IMR-90 (cell line): ENCODE results near the gene ABHD18. TPM values are rescaled to one million over a fixed set of nuclear protein-coding genes. Genes with fewer than 3 reads are reported as not detected.

Source experiments
- ATAC-seq: fragments of 200-7000 bp; cut with Tn5 transposase; 2 replicates; pipeline ENCODE4 v1.9.1; 2020; ENCODE audit warnings: low read depth, mild to moderate bottlenecking, moderate library complexity
- BruUV-seq: library from RNA; stranded (reverse); fragments of 400-500 nt; replicated peaks from 2 replicates; lab custom pipeline; 2021; lab: Mats Ljungman, UMichigan
- CTCF ChIA-PET: fragments of 300-600 bp; formaldehyde crosslinking; extraction: SDS; loops from one replicate; lab custom pipeline; 2021; ENCODE audit warnings: antibody characterized with exemption; lab: Yijun Ruan, JAX
- POLR2A ChIA-PET: fragments of 300-600 bp; sonication (Branson Sonifier 250); formaldehyde crosslinking; loops from one replicate; lab custom pipeline; 2022; ENCODE audit warnings: antibody characterized with exemption; ENCODE audit not compliant: unreplicated experiment; lab: Charles Lee
- DNase-seq: peaks from one replicate; pipeline ENCODE4 v3.0.0; 2013
- H2AFZ ChIP-seq: replicated peaks from 2 replicates; pipeline ENCODE3; 2013; ENCODE audit warnings: low read length, mild to moderate bottlenecking; ENCODE audit not compliant: poor library complexity
- H2AK5ac ChIP-seq: 2 replicates; pipeline ENCODE4 v1.6.1; 2013; ENCODE audit warnings: low read depth, low read length, inconsistent platforms
- H2AK9ac ChIP-seq: replicated peaks from 2 replicates; pipeline ENCODE3; 2013; ENCODE audit warnings: mild to moderate bottlenecking, low read depth, low read length, moderate library complexity; ENCODE audit not compliant: poor library complexity
- H2BK120ac ChIP-seq: 2 replicates; pipeline ENCODE4 v1.6.1; 2013; ENCODE audit warnings: low read depth, low read length, inconsistent platforms
- H2BK15ac ChIP-seq: 3 replicates; pipeline ENCODE4 v1.6.1; 2013; ENCODE audit warnings: low read depth, low read length, inconsistent platforms
- H2BK20ac ChIP-seq: 2 replicates; pipeline ENCODE4 v1.6.1; 2013; ENCODE audit warnings: low read depth, mild to moderate bottlenecking, inconsistent platforms, low read length, moderate library complexity
- H2BK5ac ChIP-seq: 2 replicates; pipeline ENCODE4 v1.6.1; 2013; ENCODE audit warnings: mild to moderate bottlenecking, low read depth, low read length, inconsistent platforms; ENCODE audit not compliant: poor library complexity, severe bottlenecking
- H3K14ac ChIP-seq: replicated peaks from 2 replicates; pipeline ENCODE4 v1.6.1; 2013; ENCODE audit warnings: low read depth, low read length, inconsistent platforms
- H3K18ac ChIP-seq: 2 replicates; pipeline ENCODE4 v1.6.1; 2013; ENCODE audit warnings: low read depth, low read length, control low read depth
- H3K23ac ChIP-seq: 2 replicates; pipeline ENCODE4 v1.6.1; 2013; ENCODE audit warnings: low read depth, low read length, inconsistent platforms
- H3K27ac ChIP-seq: 2 replicates; pipeline ENCODE4 v1.5.1; 2013; ENCODE audit warnings: mild to moderate bottlenecking, control low read depth, low read length; ENCODE audit not compliant: insufficient read depth
- H3K27me3 ChIP-seq: 2 replicates; pipeline ENCODE4 v1.6.1; 2013; ENCODE audit warnings: low read length; ENCODE audit not compliant: control insufficient read depth, insufficient read depth
- H3K36me3 ChIP-seq: 2 replicates; pipeline ENCODE4 v1.6.1; 2013; ENCODE audit warnings: low read length, mixed read lengths; ENCODE audit not compliant: control insufficient read depth, insufficient read depth
- H3K4ac ChIP-seq: 2 replicates; pipeline ENCODE4 v1.6.1; 2013; ENCODE audit warnings: low read depth, low read length, inconsistent platforms
- H3K4me1 ChIP-seq: 2 replicates; pipeline ENCODE4 v1.6.1; 2013; ENCODE audit warnings: low read length, mixed read lengths; ENCODE audit not compliant: control insufficient read depth, insufficient read depth
- H3K4me2 ChIP-seq: 2 replicates; pipeline ENCODE4 v1.6.1; 2013; ENCODE audit warnings: low read depth, mild to moderate bottlenecking, control low read depth, low read length, moderate library complexity
- H3K4me3 ChIP-seq: 2 replicates; pipeline ENCODE4 v1.5.1; 2013; ENCODE audit warnings: low read depth, mild to moderate bottlenecking, control low read depth, low read length, moderate library complexity; ENCODE audit not compliant: insufficient read depth
- H3K56ac ChIP-seq: 2 replicates; pipeline ENCODE4 v1.6.1; 2013; ENCODE audit warnings: low read length, inconsistent platforms; ENCODE audit not compliant: insufficient read depth; ENCODE audit errors: extremely low read depth
- H3K79me1 ChIP-seq, 2 experiments: 2 replicates each; pipeline ENCODE4 v1.6.1; 2013; ENCODE audit warnings: low read length in 2 of 2, inconsistent platforms in 1 of 2, low read depth in 1 of 2
- H3K9ac ChIP-seq: 2 replicates; pipeline ENCODE4 v1.6.1; 2013; ENCODE audit warnings: low read depth, low read length, control low read depth
- H3K9me1 ChIP-seq: 2 replicates; pipeline ENCODE4 v1.6.1; 2013; ENCODE audit warnings: low read length, inconsistent platforms; ENCODE audit not compliant: insufficient read depth
- H3K9me3 ChIP-seq: 2 replicates; pipeline ENCODE4 v1.6.1; 2013; ENCODE audit warnings: low read length; ENCODE audit not compliant: control insufficient read depth, insufficient read depth
- H4K20me1 ChIP-seq: 2 replicates; pipeline ENCODE4 v1.6.1; 2013; ENCODE audit warnings: low read length, inconsistent platforms; ENCODE audit not compliant: insufficient read depth
- H4K5ac ChIP-seq: 2 replicates; pipeline ENCODE4 v1.6.1; 2013; ENCODE audit warnings: mild to moderate bottlenecking, low read depth, low read length, control low read depth
- H4K8ac ChIP-seq, 2 experiments: 2 replicates each; pipeline ENCODE4 v1.6.1; 2013; ENCODE audit warnings: low read depth in 2 of 2, low read length in 2 of 2, control low read depth in 1 of 2, inconsistent platforms in 1 of 2
- H4K91ac ChIP-seq: 2 replicates; pipeline ENCODE4 v1.6.1; 2013; ENCODE audit warnings: low read depth, low read length, inconsistent platforms; ENCODE audit not compliant: insufficient read depth
- BHLHE40 ChIP-seq: fragments of 150-350 bp; IDR thresholded peaks from 2 replicates; pipeline ENCODE4 v1.6.1; 2016; ENCODE audit warnings: mild to moderate bottlenecking, low read depth, low read length
- CEBPB ChIP-seq: IDR thresholded peaks from 2 replicates; pipeline ENCODE4 v1.6.1; 2012; ENCODE audit warnings: low read depth, low read length, improper control_type of control experiment
- CHD1 ChIP-seq: IDR thresholded peaks from 2 replicates; pipeline ENCODE4 v1.6.1; 2012; ENCODE audit warnings: low read depth, low read length, improper control_type of control experiment
- FOS ChIP-seq: fragments of 150-350 bp; IDR thresholded peaks from 2 replicates; pipeline ENCODE4 v1.6.1; 2016; ENCODE audit warnings: low read depth, low read length
- MAZ ChIP-seq: IDR thresholded peaks from 2 replicates; pipeline ENCODE4 v1.6.1; 2012; ENCODE audit warnings: low read depth, mild to moderate bottlenecking, low read length, improper control_type of control experiment, moderate library complexity, borderline replicate concordance
- MXI1 ChIP-seq: IDR thresholded peaks from 2 replicates; pipeline ENCODE4 v1.6.1; 2012; ENCODE audit warnings: low read depth, mild to moderate bottlenecking, low read length, moderate library complexity, borderline replicate concordance
- NFE2L2 ChIP-seq: fragments of 150-350 bp; IDR thresholded peaks from 2 replicates; pipeline ENCODE4 v1.6.1; 2016; ENCODE audit warnings: low read depth, mild to moderate bottlenecking, low read length
- POLR2A ChIP-seq: IDR thresholded peaks from 2 replicates; pipeline ENCODE4 v1.6.1; 2012; ENCODE audit warnings: mild to moderate bottlenecking, low read depth, low read length
- RAD21 ChIP-seq: IDR thresholded peaks from 2 replicates; pipeline ENCODE4 v1.6.1; 2012; ENCODE audit warnings: low read length, improper control_type of control experiment
- RCOR1 ChIP-seq: IDR thresholded peaks from 2 replicates; pipeline ENCODE4 v1.6.1; 2012; ENCODE audit warnings: mild to moderate bottlenecking, low read length, improper control_type of control experiment; ENCODE audit not compliant: insufficient replicate concordance
- RFX5 ChIP-seq: IDR thresholded peaks from 2 replicates; pipeline ENCODE4 v1.8.0; 2012; ENCODE audit warnings: low read depth, mild to moderate bottlenecking, low read length, moderate library complexity
- SMC3 ChIP-seq: fragments of 150-350 bp; IDR thresholded peaks from 2 replicates; pipeline ENCODE4 v1.6.1; 2016; ENCODE audit warnings: low read depth, mild to moderate bottlenecking, antibody characterized with exemption, low read length, moderate library complexity
- USF2 ChIP-seq: fragments of 150-350 bp; IDR thresholded peaks from 2 replicates; pipeline ENCODE4 v1.6.1; 2017; ENCODE audit warnings: mild to moderate bottlenecking, antibody characterized with exemption, low read length, low read depth
- WGBS, 2 experiments: methylation state at CpG; one replicate each; pipeline versions ENCODE4 v1.1.5 to v1.1.7; 2013; ENCODE audit warnings: missing lambda C conversion rate in 2 of 2; ENCODE audit not compliant: insufficient read length in 1 of 2; ENCODE audit errors: extremely low coverage in 2 of 2; 5-methylcytosine and 5-hydroxymethylcytosine counted together
- dilution Hi-C: fragments of 300-500 bp; cut with HindIII; formaldehyde crosslinking; loops from one replicate; pipeline ENCODE4 v1.14.3; 2018; ENCODE audit warnings: low sequenced_read_pairs; ENCODE audit not compliant: unreplicated experiment
- in situ Hi-C: fragments of 300-500 bp; cut with MboI; formaldehyde crosslinking; loops from 3 replicates; pipeline ENCODE4 v1.14.3; 2019; ENCODE audit warnings: low sequenced_read_pairs, inconsistent platforms, mixed read lengths
- intact Hi-C: fragments of 100-400 bp; cut with micrococcal nuclease; formaldehyde crosslinking; loops from 2 replicates; pipeline ENCODE4 v1.10.0; 2022
- polyA plus RNA-seq, 3 experiments: library from polyadenylated mRNA; depleted of rRNA; stranded (reverse); fragments of >200 nt; gene quantifications; 2 replicates each; pipeline ENCODE4 v1.2.3, GENCODE V29; 2012; ENCODE audit warnings: low replicate concordance in 1 of 3
- total RNA-seq: library from RNA; depleted of rRNA; stranded (reverse); fragments of >200 nt; gene quantifications from 2 replicates; pipeline ENCODE4 v1.2.3, GENCODE V29; 2012

ABHD18 gene
- total and polyA plus RNA-seq, 2 of the 4 experiments (the other 2 are of a cell fraction), result 2.4 to 4.3 TPM

- BruUV-seq, result no TSS peak
- Histone ChIP-seq H3K18ac (no peak overlapping the region), H2AK5ac (no peak overlapping the region), H3K14ac (no peak overlapping the region), H3K4me2 (no peak overlapping the region), H4K91ac (no peak overlapping the region), H3K4ac (no peak overlapping the region), H4K8ac (no peak overlapping the region), H2BK120ac (no peak overlapping the region), H2AFZ (no peak overlapping the region), H3K4me3 (no peak overlapping the region), H3K27me3 (no peaks in the 10 kb centered on the region), H2AK9ac (no peak overlapping the region), H3K9me3 (no peaks in the 10 kb centered on the region), H2BK5ac (no peak overlapping the region), H3K79me1 (no peaks in the 10 kb centered on the region), H4K20me1 (no peaks in the 10 kb centered on the region), H2BK15ac (no peak overlapping the region), H3K9ac (no peak overlapping the region), H4K5ac (no peak overlapping the region), H3K23ac (no peak overlapping the region), H3K56ac (no peak overlapping the region), H3K27ac (no peak overlapping the region), H3K36me3 (peaks cover 8% of the 10 kb centered on the region), H3K4me1 (no peaks in the 10 kb centered on the region), H3K9me1 (no peaks in the 10 kb centered on the region; the same call in none of the 2 replicates), H2BK20ac (no peak overlapping the region)
- DNase-seq, result peak; percentile 34
- TF ChIP-seq MXI1 (no peak), USF2 (no peak), BHLHE40 (no peak), SMC3 (no peak), CEBPB (no peak), MAZ (no peak), RCOR1 (no peak), FOS (no peak), RFX5 (no peak), CHD1 (no peak), RAD21 (no peak), POLR2A (no peak), NFE2L2 (no peak)
- intact Hi-C loops, result no loop called here
- peak; percentile 57; the same call in 1 of the 2 replicates for ATAC-seq
- dilution Hi-C loops, result no loop called here
- ChIA-PET CTCF (no interaction called here), POLR2A (interaction anchor here (0.6 kb wide), 1 partner anchor 70 kb away, joined by 3 read pairs; no protein-coding TSS in a partner anchor)
- in situ Hi-C loops, result no loop called here
- no CpG with 5 or more reads among the region's 3 CpGs for WGBS, 2 experiments
These were observed 48.7 kb upstream of the ABHD18 start for GRCh38 chr4:127916512-127916911.
